Fibroblast of lung (primary cell): ENCODE results near the gene ATXN2.

ENCODE experiments used
- CTCF ChIP-seq, 2 donors: IDR thresholded peaks in 1 of 2; conservative IDR thresholded peaks in 1 of 2; 1 replicate in 1 of 2; 2 replicates in 1 of 2; pipeline ENCODE4 v1.5.1; 2011 to 2012; ENCODE audit warnings: low read length in 2 of 2, control low read depth in 1 of 2, inconsistent platforms in 1 of 2, low read depth in 1 of 2, mild to moderate bottlenecking in 1 of 2
- EZH2 ChIP-seq: IDR thresholded peaks from 2 replicates; pipeline ENCODE4 v1.5.1; 2012; ENCODE audit warnings: low read length, control low read depth, mild to moderate bottlenecking; ENCODE audit errors: missing control alignments

GRCh38 chr12:111586986-111587385 is 12.1 kb downstream of the ATXN2 start:
- no peak for TF ChIP-seq CTCF (conservative IDR thresholded peaks at IDR 0.05 in 1 of 2, IDR thresholded peaks at IDR 0.05 in 1 of 2; ENCODE audit: low read depth in 1 of 2, low read length in 2 of 2)
- no peak for TF ChIP-seq EZH2
